Measurements from ENCODE around the gene CDH23.

CDH23 gene

DNA sequence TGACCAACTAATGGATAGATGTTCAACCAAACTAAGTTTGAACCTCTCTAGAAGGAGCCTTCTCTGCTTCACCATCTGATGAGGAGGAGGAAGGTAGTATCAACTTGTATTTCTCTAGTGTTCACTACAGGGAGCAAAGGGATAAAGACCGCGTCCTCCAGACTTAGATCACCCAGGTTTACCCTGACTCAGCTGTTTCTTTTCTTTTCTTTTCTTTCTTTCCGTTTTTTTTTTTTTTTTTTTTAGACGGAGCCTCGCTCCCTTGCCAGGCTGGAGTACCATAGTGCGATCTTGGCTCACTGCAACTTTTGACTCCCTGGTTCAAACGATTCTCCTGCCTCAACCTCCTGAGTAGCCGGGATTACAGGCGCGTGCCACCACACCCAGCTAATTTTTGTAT lies 263.0 kb downstream of the CDH23 start:
- Histone ChIP-seq H3K27ac (ENCODE audit: low read depth, low read length) (no peak overlapping the region), H3K4me1 (ENCODE audit: control insufficient read depth, insufficient read depth, low read length) (peaks cover 51% of the 10 kb centered on the region), H3K36me3 (ENCODE audit: control insufficient read depth, insufficient read depth, low read length) (no peaks in the 10 kb centered on the region), H3K9me3 (ENCODE audit: control insufficient read depth, insufficient read depth, low read depth, low read length) (no peaks in the 10 kb centered on the region), H3K4me3 (ENCODE audit: low read depth, low read length) (no peak overlapping the region), H3K9ac (ENCODE audit: low read length) (no peak overlapping the region), H3K27me3 (ENCODE audit: control insufficient read depth, insufficient read depth, low read length) (peaks cover 44% of the 10 kb centered on the region)

DNA sequence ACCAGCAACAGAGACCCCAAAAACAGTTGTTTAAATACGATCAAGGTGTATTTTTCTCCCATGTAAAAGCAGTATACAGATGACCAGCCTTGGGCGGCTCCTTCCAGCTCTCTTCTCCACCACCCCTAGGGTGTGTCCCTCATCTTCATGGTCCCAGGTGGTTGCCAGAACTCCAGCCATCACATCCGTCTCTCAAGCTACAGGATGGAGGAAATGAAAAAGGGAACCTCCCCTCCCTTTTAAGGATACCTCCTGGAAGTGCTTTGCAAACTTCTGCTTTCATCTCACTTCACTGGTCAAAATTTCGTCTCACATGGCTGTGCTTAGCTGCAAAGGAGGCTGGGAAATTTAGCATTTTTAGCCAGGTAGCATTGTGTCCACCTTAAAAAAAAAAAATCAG lies 263.6 kb downstream of the CDH23 start:
- Histone ChIP-seq H3K9me3 (ENCODE audit: control insufficient read depth, insufficient read depth, low read depth, low read length) (no peaks in the 10 kb centered on the region), H3K36me3 (ENCODE audit: control insufficient read depth, insufficient read depth, low read length) (no peaks in the 10 kb centered on the region), H3K4me3 (ENCODE audit: low read depth, low read length) (no peak overlapping the region), H3K9ac (ENCODE audit: low read length) (no peak overlapping the region), H3K27me3 (ENCODE audit: control insufficient read depth, insufficient read depth, low read length) (peaks cover 38% of the 10 kb centered on the region), H3K4me1 (ENCODE audit: control insufficient read depth, insufficient read depth, low read length) (peaks cover 51% of the 10 kb centered on the region), H3K27ac (ENCODE audit: low read depth, low read length) (no peak overlapping the region)

DNA sequence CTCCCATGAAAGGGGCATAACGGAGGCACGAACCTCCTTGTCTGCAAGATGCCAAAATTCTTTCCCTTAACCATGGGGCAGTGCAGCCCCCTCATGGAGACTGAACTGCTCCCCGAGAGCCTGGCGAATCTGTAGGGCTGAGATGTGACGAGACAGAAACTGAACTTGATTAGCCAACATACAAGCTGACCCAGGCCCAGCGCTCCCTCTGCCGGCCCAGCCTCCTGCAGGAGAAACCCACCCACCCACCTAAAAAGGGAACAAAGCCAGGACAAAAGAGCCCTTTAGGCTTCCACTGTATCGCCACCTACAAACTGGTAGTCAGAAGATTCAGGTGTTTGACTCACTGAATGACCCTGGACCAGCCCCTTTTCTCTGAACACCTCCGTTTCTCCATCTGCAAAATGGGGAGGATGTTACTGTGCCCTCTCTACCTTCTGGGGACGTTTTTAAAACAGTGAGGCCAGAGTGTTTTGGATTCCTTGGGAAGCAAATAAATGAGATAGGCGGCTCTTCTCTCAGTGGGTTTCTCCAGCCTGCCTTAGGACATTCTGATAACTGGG lies 264.4 kb downstream of the CDH23 start:
- H3K4me3 ChIP-seq (ENCODE audit: low read depth, low read length): no peak overlapping the region
- H3K27ac ChIP-seq (ENCODE audit: low read depth, low read length): no peak overlapping the region
- no peaks in the 10 kb centered on the region for H3K36me3 ChIP-seq (ENCODE audit: control insufficient read depth, insufficient read depth, low read length)
- H3K9ac ChIP-seq (ENCODE audit: low read length): no peak overlapping the region
- no peaks in the 10 kb centered on the region for H3K9me3 ChIP-seq (ENCODE audit: control insufficient read depth, insufficient read depth, low read depth, low read length)
- H3K27me3 ChIP-seq (ENCODE audit: control insufficient read depth, insufficient read depth, low read length): peaks cover 34% of the 10 kb centered on the region
- peaks cover 53% of the 10 kb centered on the region for H3K4me1 ChIP-seq (ENCODE audit: control insufficient read depth, insufficient read depth, low read length)

DNA sequence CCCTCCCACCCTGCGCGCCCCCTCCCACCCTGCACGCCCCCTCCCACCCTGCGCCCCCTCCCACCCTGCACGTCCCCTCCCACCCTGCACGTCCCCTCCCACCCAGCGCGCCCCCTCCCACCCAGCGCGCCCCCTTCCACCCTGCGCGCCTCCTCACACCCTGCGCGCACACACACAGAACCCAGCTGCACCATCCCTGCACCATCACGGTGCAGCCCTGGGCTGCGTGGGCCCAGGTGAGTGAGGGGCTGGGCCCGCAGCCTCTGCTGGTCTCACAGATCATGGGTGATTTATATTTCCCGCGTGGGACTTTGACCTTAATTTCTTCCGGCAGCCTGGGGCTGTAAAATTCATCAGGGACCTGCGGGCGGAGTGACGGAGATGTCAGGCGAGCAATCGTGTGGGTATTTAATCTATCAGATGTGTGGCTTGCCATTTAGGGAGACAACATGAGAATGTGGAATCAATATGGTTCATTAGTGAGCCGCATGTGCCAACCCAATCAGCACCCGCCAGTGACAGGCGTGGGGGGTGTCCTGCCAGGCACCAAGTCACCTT lies 265.1 kb downstream of the CDH23 start:
- Histone ChIP-seq H3K9ac (ENCODE audit: low read length) (no peak overlapping the region), H3K27me3 (ENCODE audit: control insufficient read depth, insufficient read depth, low read length) (peaks cover 27% of the 10 kb centered on the region), H3K36me3 (ENCODE audit: control insufficient read depth, insufficient read depth, low read length) (no peaks in the 10 kb centered on the region), H3K9me3 (ENCODE audit: control insufficient read depth, insufficient read depth, low read depth, low read length) (no peaks in the 10 kb centered on the region), H3K27ac (ENCODE audit: low read depth, low read length) (no peak overlapping the region), H3K4me3 (ENCODE audit: low read depth, low read length) (no peak overlapping the region), H3K4me1 (ENCODE audit: control insufficient read depth, insufficient read depth, low read length) (peaks cover 49% of the 10 kb centered on the region)

DNA sequence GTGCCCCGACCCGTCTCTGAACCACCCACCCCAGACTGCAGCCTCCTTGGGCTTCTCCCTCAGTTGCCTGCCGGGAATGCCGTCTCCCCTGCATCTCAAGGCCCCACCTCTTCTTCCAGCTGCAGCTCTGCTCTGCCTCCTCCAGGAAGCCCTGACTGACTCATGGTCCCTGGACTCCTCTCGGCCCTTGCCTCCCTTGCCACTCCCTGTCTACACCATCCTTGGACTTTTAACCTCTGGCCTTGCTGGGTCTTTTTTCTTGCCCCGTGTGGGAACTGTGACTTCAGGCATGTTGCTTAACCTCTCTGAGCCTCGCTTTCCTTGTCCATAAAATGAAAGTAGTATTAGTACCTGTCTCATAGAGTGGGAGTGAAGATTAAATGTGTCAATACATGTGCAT lies 266.6 kb downstream of the CDH23 start:
- no peaks in the 10 kb centered on the region for H3K36me3 ChIP-seq (ENCODE audit: control insufficient read depth, insufficient read depth, low read length)
- peaks cover 24% of the 10 kb centered on the region for H3K27me3 ChIP-seq (ENCODE audit: control insufficient read depth, insufficient read depth, low read length)
- H3K4me1 ChIP-seq (ENCODE audit: control insufficient read depth, insufficient read depth, low read length): peaks cover 37% of the 10 kb centered on the region
- H3K4me3 ChIP-seq (ENCODE audit: low read depth, low read length): no peak overlapping the region
- H3K9me3 ChIP-seq (ENCODE audit: control insufficient read depth, insufficient read depth, low read depth, low read length): no peaks in the 10 kb centered on the region
- no peak overlapping the region for H3K27ac ChIP-seq (ENCODE audit: low read depth, low read length)
- no peak overlapping the region for H3K9ac ChIP-seq (ENCODE audit: low read length)

DNA sequence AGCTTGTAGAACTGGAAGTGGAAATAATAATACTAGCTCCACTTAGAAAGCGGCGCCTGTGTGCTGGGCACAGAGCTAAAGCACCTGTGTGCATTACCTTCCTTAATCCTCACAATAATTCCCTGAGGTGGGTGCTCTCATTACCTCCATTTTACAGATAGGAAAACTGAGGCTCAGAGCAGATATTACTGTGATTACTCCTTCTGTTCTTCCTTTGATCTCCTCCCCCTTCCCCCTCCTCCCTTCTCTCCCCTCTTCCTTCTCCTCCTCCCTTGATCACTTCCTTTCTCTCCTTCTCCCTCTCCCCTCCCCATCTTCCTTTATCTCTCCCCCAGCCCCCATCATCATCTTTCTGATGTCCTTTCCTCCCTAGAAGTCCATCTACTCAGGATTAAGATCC lies 267.9 kb downstream of the CDH23 start:
- H3K4me3 ChIP-seq (ENCODE audit: low read depth, low read length): no peak overlapping the region
- no peaks in the 10 kb centered on the region for H3K36me3 ChIP-seq (ENCODE audit: control insufficient read depth, insufficient read depth, low read length)
- peaks cover 12% of the 10 kb centered on the region for H3K27me3 ChIP-seq (ENCODE audit: control insufficient read depth, insufficient read depth, low read length)
- H3K27ac ChIP-seq (ENCODE audit: low read depth, low read length): no peak overlapping the region
- peaks cover 24% of the 10 kb centered on the region for H3K4me1 ChIP-seq (ENCODE audit: control insufficient read depth, insufficient read depth, low read length)
- no peak overlapping the region for H3K9ac ChIP-seq (ENCODE audit: low read length)
- H3K9me3 ChIP-seq (ENCODE audit: control insufficient read depth, insufficient read depth, low read depth, low read length): no peaks in the 10 kb centered on the region

DNA sequence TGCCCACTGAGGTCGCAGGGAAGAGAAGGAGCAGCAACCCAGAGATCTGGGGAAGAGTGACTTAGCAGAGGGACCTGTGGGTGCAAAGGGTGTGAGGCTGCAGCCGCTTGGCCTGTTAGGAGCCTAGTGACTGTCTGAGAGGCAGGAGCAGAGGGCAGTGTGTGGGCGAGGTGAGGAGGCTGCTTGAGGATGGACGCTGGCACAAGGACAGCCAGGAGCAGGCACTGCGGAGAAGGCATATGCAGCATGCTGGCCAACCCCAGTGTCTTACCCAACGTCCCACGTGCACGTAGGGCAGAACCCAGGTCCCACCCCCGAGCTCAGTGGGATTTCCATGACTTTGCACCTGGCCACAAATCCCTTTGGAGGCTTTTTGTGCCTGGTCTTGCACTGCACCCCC lies 268.7 kb downstream of the CDH23 start:
- Histone ChIP-seq H3K27me3 (ENCODE audit: control insufficient read depth, insufficient read depth, low read length) (peaks cover 10% of the 10 kb centered on the region; the same call in 1 of the 2 replicates), H3K4me1 (ENCODE audit: control insufficient read depth, insufficient read depth, low read length) (peaks cover 23% of the 10 kb centered on the region), H3K27ac (ENCODE audit: low read depth, low read length) (no peak overlapping the region)

DNA sequence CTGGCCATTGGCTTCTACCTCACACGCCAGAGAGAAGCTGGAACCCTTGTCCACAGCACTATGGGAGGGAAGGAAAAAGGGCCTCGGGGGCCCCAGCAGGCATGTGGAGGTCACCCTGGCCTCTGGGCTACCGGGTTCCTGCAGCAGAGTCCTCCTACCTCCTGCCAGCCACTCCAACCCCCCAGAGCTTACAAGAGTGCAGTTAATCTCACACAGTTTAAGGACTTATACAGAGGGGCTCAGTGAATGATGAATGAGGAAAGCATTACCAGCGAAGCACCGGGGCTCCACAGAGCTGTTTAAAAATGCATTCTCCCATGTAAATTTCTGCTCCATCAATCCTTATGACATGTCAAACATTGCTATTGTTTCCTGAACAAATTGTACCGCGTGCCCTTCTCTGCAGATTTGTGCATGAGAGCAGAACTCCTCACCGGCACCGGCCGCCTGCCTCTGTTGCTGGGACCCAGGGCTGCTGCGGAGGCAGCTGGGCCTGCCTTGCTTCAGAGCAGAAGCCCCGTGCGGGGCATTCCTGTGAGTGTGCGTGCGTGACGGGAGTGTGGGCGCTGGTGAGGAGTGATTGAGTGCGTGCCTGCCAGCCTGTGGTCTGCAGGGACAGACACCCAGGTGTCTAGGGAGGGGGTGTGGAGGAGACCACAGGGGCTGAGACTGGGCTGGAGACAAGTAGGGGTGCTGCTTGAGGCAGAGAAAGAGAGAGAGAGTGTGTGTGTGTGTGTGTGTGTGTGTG lies 270.1 kb downstream of the CDH23 start:
- H3K4me1 ChIP-seq (ENCODE audit: control insufficient read depth, insufficient read depth, low read length): peaks cover 16% of the 10 kb centered on the region
- H3K9ac ChIP-seq (ENCODE audit: low read length): no peak overlapping the region
- no peaks in the 10 kb centered on the region for H3K36me3 ChIP-seq (ENCODE audit: control insufficient read depth, insufficient read depth, low read length)
- no peak overlapping the region for H3K4me3 ChIP-seq (ENCODE audit: low read depth, low read length)
- no peaks in the 10 kb centered on the region for H3K9me3 ChIP-seq (ENCODE audit: control insufficient read depth, insufficient read depth, low read depth, low read length)
- peaks cover 10% of the 10 kb centered on the region; the same call in 1 of the 2 replicates for H3K27me3 ChIP-seq (ENCODE audit: control insufficient read depth, insufficient read depth, low read length)
- no peak overlapping the region for H3K27ac ChIP-seq (ENCODE audit: low read depth, low read length)

More for the DNA sequence above, 268.7 kb downstream of the CDH23 start:
- H3K9me3 ChIP-seq (ENCODE audit: control insufficient read depth, insufficient read depth, low read depth, low read length): no peaks in the 10 kb centered on the region
- no peaks in the 10 kb centered on the region for H3K36me3 ChIP-seq (ENCODE audit: control insufficient read depth, insufficient read depth, low read length)
- H3K4me3 ChIP-seq (ENCODE audit: low read depth, low read length): no peak overlapping the region
- H3K9ac ChIP-seq (ENCODE audit: low read length): no peak overlapping the region

DNA sequence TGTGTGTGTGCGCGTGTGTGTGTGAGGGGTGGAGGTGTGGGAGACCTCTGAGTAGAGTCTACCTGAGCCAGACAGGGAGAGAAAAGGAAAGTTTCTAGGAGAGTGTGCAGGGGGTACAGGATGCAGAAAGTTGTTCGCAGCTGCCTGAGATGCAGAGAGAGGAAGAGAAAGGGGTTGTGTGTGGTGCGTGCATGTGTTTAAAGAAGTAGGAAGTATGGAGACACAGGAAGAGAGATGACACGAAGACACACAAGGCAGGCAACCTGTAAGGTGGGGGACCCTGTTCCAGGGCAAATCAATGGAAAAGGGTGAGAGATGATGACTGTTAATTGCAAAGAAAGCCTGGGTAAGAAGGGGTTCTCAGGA lies 270.6 kb downstream of the CDH23 start:
- no peaks in the 10 kb centered on the region for H3K9me3 ChIP-seq (ENCODE audit: control insufficient read depth, insufficient read depth, low read depth, low read length)
- no peak overlapping the region for H3K4me3 ChIP-seq (ENCODE audit: low read depth, low read length)
- H3K9ac ChIP-seq (ENCODE audit: low read length): no peak overlapping the region
- no peak overlapping the region for H3K27ac ChIP-seq (ENCODE audit: low read depth, low read length)
- H3K36me3 ChIP-seq (ENCODE audit: control insufficient read depth, insufficient read depth, low read length): no peaks in the 10 kb centered on the region
- peaks cover 16% of the 10 kb centered on the region for H3K4me1 ChIP-seq (ENCODE audit: control insufficient read depth, insufficient read depth, low read length)
- peaks cover 10% of the 10 kb centered on the region; the same call in 1 of the 2 replicates for H3K27me3 ChIP-seq (ENCODE audit: control insufficient read depth, insufficient read depth, low read length)

DNA sequence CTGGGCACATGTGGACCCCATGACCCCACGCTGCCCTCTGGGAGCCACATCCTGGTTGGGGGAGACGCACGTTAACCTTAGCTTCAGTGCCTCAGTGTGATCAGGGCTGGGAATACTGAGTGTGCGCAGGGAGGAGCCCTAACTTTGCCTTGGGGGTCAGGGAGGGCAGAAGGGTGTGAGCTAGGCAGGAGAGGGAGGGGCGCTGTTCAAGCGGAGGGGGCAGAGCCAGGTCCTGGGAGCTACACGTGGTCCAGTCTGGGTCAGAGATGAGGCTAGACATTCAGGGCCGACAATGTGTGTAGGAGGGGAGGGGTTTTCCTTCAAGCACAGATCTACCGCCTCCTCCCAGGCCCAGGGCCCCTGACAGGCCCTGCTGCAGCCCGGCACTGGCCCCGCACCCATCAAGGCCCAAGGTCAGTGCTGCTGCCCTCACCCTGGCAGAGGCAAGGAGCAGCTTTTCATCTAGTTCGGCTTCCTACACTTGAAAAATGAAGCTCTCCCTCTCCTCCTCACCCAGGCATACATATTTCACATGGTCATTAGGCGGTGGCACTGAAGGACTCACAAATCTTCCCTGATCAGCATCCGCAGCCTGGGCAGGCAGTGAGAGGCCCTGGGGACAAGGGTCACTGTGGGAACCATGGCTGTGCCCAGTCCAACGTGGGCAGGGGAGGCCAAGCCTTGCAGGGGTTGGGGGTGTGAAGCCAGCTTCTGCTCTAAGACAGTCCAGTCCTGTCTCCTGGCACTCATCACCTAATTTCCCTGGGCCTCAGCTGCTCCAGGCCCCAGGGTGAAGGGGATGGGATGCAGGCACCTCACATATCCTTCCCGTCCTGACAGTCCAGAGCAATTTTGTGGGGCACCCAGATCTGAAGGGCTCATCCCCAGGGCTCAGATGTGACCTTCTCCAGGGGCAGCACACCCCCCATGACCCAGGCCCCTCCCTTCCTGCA lies 275.6 kb downstream of the CDH23 start:
- Histone ChIP-seq H3K4me1 (ENCODE audit: control insufficient read depth, insufficient read depth, low read length) (no peaks in the 10 kb centered on the region), H3K36me3 (ENCODE audit: control insufficient read depth, insufficient read depth, low read length) (no peaks in the 10 kb centered on the region), H3K27me3 (ENCODE audit: control insufficient read depth, insufficient read depth, low read length) (peaks cover 3% of the 10 kb centered on the region; the same call in 1 of the 2 replicates), H3K27ac (ENCODE audit: low read depth, low read length) (no peak overlapping the region), H3K9ac (ENCODE audit: low read length) (no peak overlapping the region), H3K9me3 (ENCODE audit: control insufficient read depth, insufficient read depth, low read depth, low read length) (no peaks in the 10 kb centered on the region), H3K4me3 (ENCODE audit: low read depth, low read length) (no peak overlapping the region)
